SK-N-SH (cell line): ENCODE measurements around the gene MED15. TPM values are rescaled to one million over a fixed set of nuclear protein-coding genes. Genes with fewer than 3 reads are reported as not detected.
A peak's percentile ranks its signal among the peaks of the same experiment; 100 is the strongest.

Source experiments
- CTCF ChIA-PET: fragments of 300-600, 350-600 bp; formaldehyde crosslinking; extraction: SDS; loops from one replicate; lab custom pipeline; 2021; lab: Yijun Ruan, JAX
- POLR2A ChIA-PET: fragments of 350-600 bp; sonication (Branson Sonifier 250); formaldehyde crosslinking; extraction: SDS; loops from one replicate; lab custom pipeline; 2020; ENCODE audit warnings: antibody characterized with exemption, inconsistent platforms; lab: Yijun Ruan, JAX
- DNase-seq: peaks from one replicate; pipeline ENCODE4 v3.0.0; 2012
- H2AFZ ChIP-seq: fragments of 200-600 bp; sonication (generic); 2 replicates; pipeline ENCODE4 v1.8.1; 2016; ENCODE audit warnings: antibody characterized with exemption, mild to moderate bottlenecking, low read depth
- H3F3A ChIP-seq: fragments of 200-600 bp; sonication (generic); replicated peaks from 2 replicates; pipeline ENCODE3; 2016; ENCODE audit warnings: antibody characterized with exemption, mild to moderate bottlenecking; ENCODE audit not compliant: insufficient read depth
- H3K27ac ChIP-seq, 2 experiments: fragments of 200-500 bp in 1 of 2; fragments of 200-600 bp in 1 of 2; sonication (Bioruptor generic) in 1 of 2; sonication (generic), shearing (Covaris generic) in 1 of 2; 2 replicates each; pipeline versions ENCODE4 v1.5.1 to v1.6.1; 2014 to 2016; ENCODE audit warnings: low read depth in 2 of 2, inconsistent platforms in 1 of 2, low read length in 1 of 2, mild to moderate bottlenecking in 1 of 2, mixed read lengths in 1 of 2
- H3K27me3 ChIP-seq: fragments of 200-600 bp; sonication (generic), shearing (Covaris generic); 2 replicates; pipeline ENCODE4 v1.6.1; 2016; ENCODE audit warnings: mixed run types; ENCODE audit not compliant: insufficient read depth
- H3K36me3 ChIP-seq, 2 experiments: fragments of 200-500 bp in 1 of 2; fragments of 200-600 bp in 1 of 2; sonication (Bioruptor generic) in 1 of 2; sonication (generic) in 1 of 2; replicated peaks in 1 of 2; 2 replicates each; pipeline versions ENCODE3 to v1.5.1; 2014 to 2016; ENCODE audit warnings: low read length in 1 of 2, mild to moderate bottlenecking in 1 of 2; ENCODE audit not compliant: insufficient read depth in 2 of 2, control insufficient read depth in 1 of 2
- H3K4me1 ChIP-seq, 2 experiments: fragments of 200-500 bp in 1 of 2; fragments of 200-600 bp in 1 of 2; sonication (Bioruptor generic) in 1 of 2; sonication (generic), shearing (Covaris generic) in 1 of 2; 2 replicates each; pipeline versions ENCODE4 v1.5.1 to v1.6.1; 2014 to 2016; ENCODE audit warnings: low read depth in 1 of 2, low read length in 1 of 2, mixed run types in 1 of 2; ENCODE audit not compliant: insufficient read depth in 2 of 2, control insufficient read depth in 1 of 2
- H3K4me2 ChIP-seq: fragments of 200-600 bp; sonication (generic), shearing (Covaris generic); 2 replicates; pipeline ENCODE4 v1.6.1; 2017; ENCODE audit warnings: mixed run types
- H3K4me3 ChIP-seq, 2 experiments: fragments of 200-500 bp in 1 of 2; fragments of 200-600 bp in 1 of 2; sonication (Bioruptor generic) in 1 of 2; sonication (generic), shearing (Covaris generic) in 1 of 2; 2 replicates each; pipeline versions ENCODE4 v1.5.1 to v1.8.1; 2014 to 2016; ENCODE audit warnings: low read depth in 2 of 2, inconsistent platforms in 1 of 2, low read length in 1 of 2, mild to moderate bottlenecking in 1 of 2, mixed read lengths in 1 of 2, moderate library complexity in 1 of 2
- H3K79me2 ChIP-seq: fragments of 200-600 bp; sonication (generic); 2 replicates; pipeline ENCODE4 v1.8.1; 2017; ENCODE audit warnings: mild to moderate bottlenecking; ENCODE audit not compliant: insufficient read depth
- H3K9ac ChIP-seq: fragments of 200-600 bp; sonication (generic); 2 replicates; pipeline ENCODE4 v1.6.1; 2017; ENCODE audit warnings: mixed run types
- H3K9me2 ChIP-seq: fragments of 200-600 bp; sonication (generic); 2 replicates; pipeline ENCODE4 v1.6.1; 2017; ENCODE audit warnings: mixed run types
- H3K9me3 ChIP-seq: fragments of 200-600 bp; sonication (generic); 2 replicates; pipeline ENCODE4 v1.6.1; 2017; ENCODE audit warnings: mixed run types, mild to moderate bottlenecking, moderate library complexity
- H4K20me1 ChIP-seq: fragments of 200-600 bp; sonication (generic); 2 replicates; pipeline ENCODE4 v1.6.1; 2017; ENCODE audit warnings: mild to moderate bottlenecking, mixed run types; ENCODE audit not compliant: insufficient read depth
- ELF1 ChIP-seq: IDR thresholded peaks from 2 replicates; pipeline ENCODE4 v1.4.0; 2012
- EP300 ChIP-seq, 2 experiments: IDR thresholded peaks; 2 replicates each; pipeline versions ENCODE4 v1.4.0 to v1.6.1; 2012; ENCODE audit warnings: borderline replicate concordance in 1 of 2, low read depth in 1 of 2, low read length in 1 of 2
- EZH2phosphoT487 ChIP-seq: fragments of 200-600 bp; sonication (generic); IDR thresholded peaks from 2 replicates; pipeline ENCODE4 v1.6.1; 2017; ENCODE audit warnings: low read depth, mixed run types, mild to moderate bottlenecking, antibody characterized with exemption, moderate library complexity, borderline replicate concordance
- FOSL2 ChIP-seq: IDR thresholded peaks from 2 replicates; pipeline ENCODE4 v1.4.0; 2012; ENCODE audit warnings: low read depth, mild to moderate bottlenecking, moderate library complexity, borderline replicate concordance
- GABPA ChIP-seq: IDR thresholded peaks from 2 replicates; pipeline ENCODE4 v1.4.0; 2012; ENCODE audit warnings: low read depth, mild to moderate bottlenecking
- JUND ChIP-seq: IDR thresholded peaks from 2 replicates; pipeline ENCODE4 v1.4.0; 2012
- MEF2A ChIP-seq: IDR thresholded peaks from 2 replicates; pipeline ENCODE4 v1.4.0; 2012; ENCODE audit warnings: low read depth, borderline replicate concordance
- MXI1 ChIP-seq: IDR thresholded peaks from 2 replicates; pipeline ENCODE4 v1.6.1; 2012; ENCODE audit warnings: mild to moderate bottlenecking, low read depth, low read length, improper control_type of control experiment
- NFIC ChIP-seq: IDR thresholded peaks from 2 replicates; pipeline ENCODE4 v1.4.0; 2012; ENCODE audit warnings: borderline replicate concordance
- NRF1 ChIP-seq: IDR thresholded peaks from 2 replicates; pipeline ENCODE4 v1.6.1; 2012; ENCODE audit warnings: low read depth, mild to moderate bottlenecking, low read length
- RFX5 ChIP-seq: IDR thresholded peaks from 2 replicates; pipeline ENCODE4 v1.6.1; 2012; ENCODE audit warnings: mild to moderate bottlenecking, improper control_type of control experiment, low read length
- RXRA ChIP-seq: IDR thresholded peaks from 2 replicates; pipeline ENCODE4 v1.4.0; 2012; ENCODE audit warnings: low read depth, mild to moderate bottlenecking, borderline replicate concordance
- SIN3A ChIP-seq: IDR thresholded peaks from 2 replicates; pipeline ENCODE4 v1.6.1; 2012; ENCODE audit warnings: low read depth, mild to moderate bottlenecking, low read length, moderate library complexity, borderline replicate concordance
- SMC3 ChIP-seq: IDR thresholded peaks from 2 replicates; pipeline ENCODE4 v1.6.1; 2012; ENCODE audit warnings: low read depth, low read length, improper control_type of control experiment
- TEAD4 ChIP-seq: IDR thresholded peaks from 2 replicates; pipeline ENCODE4 v1.4.0; 2012; ENCODE audit warnings: mild to moderate bottlenecking, borderline replicate concordance; ENCODE audit not compliant: insufficient read depth
- WGBS: methylation state at CpG from one replicate; pipeline ENCODE4 v1.1.6; 2017; ENCODE audit warnings: low lambda C conversion rate; 5-methylcytosine and 5-hydroxymethylcytosine counted together
- polyA plus RNA-seq, 3 experiments: library from polyadenylated mRNA; depleted of rRNA; stranded (reverse); fragments of >200 nt; gene quantifications; 2 replicates each; pipeline ENCODE4 v1.2.3, GENCODE V29; 2012
- TF ChIP-seq, protein P1 (sequence below): IDR thresholded peaks from 2 replicates; pipeline ENCODE4 v1.4.0; 2012; ENCODE audit warnings: low read depth
- TF ChIP-seq, protein P2 (sequence below): fragments of 150-350 bp; IDR thresholded peaks from 2 replicates; pipeline ENCODE4 v1.6.1; 2017; ENCODE audit warnings: antibody characterized with exemption, low read length, low read depth, borderline replicate concordance
- TF ChIP-seq, protein P3 (sequence below): IDR thresholded peaks from 2 replicates; pipeline ENCODE4 v1.4.0; 2012; ENCODE audit warnings: low read depth, borderline replicate concordance
- TF ChIP-seq, protein P4 (sequence below): IDR thresholded peaks from 2 replicates; pipeline ENCODE4; 2012

MED15 gene
- polyA plus RNA-seq, 1 of the 3 experiments (the other 2 are of a cell fraction): 45.1 TPM

DNA sequence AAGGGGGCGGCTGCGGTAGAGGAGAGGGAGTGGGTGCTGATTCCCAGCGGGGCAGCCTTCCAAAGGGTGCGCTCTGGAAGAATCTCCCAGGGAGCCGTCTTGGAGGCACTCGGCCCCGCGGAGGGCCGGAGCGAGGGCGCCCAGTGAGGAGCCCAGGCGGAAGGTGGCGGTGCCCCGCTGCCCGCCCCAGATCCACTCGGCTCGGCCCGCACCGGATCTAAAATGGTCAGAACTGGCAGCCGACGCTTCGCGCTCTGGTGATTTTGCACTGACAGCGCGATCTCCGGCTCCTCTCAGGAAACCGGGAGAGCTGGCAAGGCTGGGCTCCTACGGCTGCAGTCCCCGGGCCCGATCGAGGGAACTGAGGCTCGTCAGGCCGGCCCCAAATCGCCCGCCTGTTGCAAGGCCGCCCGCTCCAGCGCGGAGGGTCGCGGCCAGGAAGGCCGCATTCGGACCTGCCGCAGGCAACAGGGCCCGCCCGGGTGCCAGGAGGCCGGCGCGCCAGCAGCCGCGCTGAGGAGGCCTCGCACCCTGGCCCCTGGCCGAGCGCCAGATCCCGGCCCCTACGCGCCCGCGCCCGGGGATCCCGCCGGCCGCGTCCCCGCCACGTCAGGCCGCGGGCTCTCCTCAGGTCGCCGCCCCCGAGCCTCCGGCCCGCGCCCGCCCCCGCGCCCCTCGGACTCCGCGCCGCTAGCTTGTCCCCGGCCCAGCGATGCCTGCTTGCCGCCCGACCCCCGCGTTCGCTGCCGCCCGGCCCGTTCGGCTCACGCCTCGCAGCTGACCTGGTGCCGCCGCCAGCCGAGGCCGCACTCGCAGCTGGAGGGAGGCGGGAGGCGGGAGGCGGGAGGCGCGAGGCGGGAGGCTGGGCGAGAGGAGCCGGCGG, 12.2 kb upstream of the MED15 start, which contains the start of gene KLHL22:
Gene KLHL22, minus strand, starts transcription at position 818 of the 883 bp plus-strand sequence. CDS start 6,584 bp downstream, outside the sequence.
- Histone ChIP-seq H3K4me2 (peak within 1 kb of the TSS; percentile 92), H3K79me2 (peaks cover 59% of the 10 kb centered on the region), H3K4me3 (peak within 1 kb of the TSS; percentile 64 to 76), H3K9me2 (no peaks in the 10 kb centered on the region), H3F3A (peaks cover 5% of the 10 kb centered on the region), H3K9me3 (no peaks in the 10 kb centered on the region), H2AFZ (peak within 1 kb of the TSS; percentile 87), H3K36me3 (no peaks in the 10 kb centered on the region), H3K27me3 (no peaks in the 10 kb centered on the region), H3K9ac (peak within 1 kb of the TSS; percentile 87), H3K4me1 (peaks cover 5 to 11% of the 10 kb centered on the region in 2 experiments; a peak in 1 of 4 replicates), H4K20me1 (peaks cover 24% of the 10 kb centered on the region), H3K27ac (peak within 1 kb of the TSS; percentile 94 to 95)
- CTCF ChIA-PET: interaction anchor here (0.6 to 2.1 kb wide), 2 partner anchors 77 to 86 kb away, joined by 3 to 14 read pairs; no protein-coding TSS in a partner anchor
- TF ChIP-seq, protein P1, sequence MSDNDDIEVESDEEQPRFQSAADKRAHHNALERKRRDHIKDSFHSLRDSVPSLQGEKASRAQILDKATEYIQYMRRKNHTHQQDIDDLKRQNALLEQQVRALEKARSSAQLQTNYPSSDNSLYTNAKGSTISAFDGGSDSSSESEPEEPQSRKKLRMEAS: peak; percentile 66
- peak; percentile 68 for TF ChIP-seq NFIC
- no peak for TF ChIP-seq FOSL2
- no peak for TF ChIP-seq JUND
- TF ChIP-seq, protein P2, sequence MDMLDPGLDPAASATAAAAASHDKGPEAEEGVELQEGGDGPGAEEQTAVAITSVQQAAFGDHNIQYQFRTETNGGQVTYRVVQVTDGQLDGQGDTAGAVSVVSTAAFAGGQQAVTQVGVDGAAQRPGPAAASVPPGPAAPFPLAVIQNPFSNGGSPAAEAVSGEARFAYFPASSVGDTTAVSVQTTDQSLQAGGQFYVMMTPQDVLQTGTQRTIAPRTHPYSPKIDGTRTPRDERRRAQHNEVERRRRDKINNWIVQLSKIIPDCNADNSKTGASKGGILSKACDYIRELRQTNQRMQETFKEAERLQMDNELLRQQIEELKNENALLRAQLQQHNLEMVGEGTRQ: no peak
- 3% methylated on average over 18 of the region's 108 CpGs for WGBS
- DNase-seq: peak; percentile 88
- POLR2A ChIA-PET: no interaction called here

DNA sequence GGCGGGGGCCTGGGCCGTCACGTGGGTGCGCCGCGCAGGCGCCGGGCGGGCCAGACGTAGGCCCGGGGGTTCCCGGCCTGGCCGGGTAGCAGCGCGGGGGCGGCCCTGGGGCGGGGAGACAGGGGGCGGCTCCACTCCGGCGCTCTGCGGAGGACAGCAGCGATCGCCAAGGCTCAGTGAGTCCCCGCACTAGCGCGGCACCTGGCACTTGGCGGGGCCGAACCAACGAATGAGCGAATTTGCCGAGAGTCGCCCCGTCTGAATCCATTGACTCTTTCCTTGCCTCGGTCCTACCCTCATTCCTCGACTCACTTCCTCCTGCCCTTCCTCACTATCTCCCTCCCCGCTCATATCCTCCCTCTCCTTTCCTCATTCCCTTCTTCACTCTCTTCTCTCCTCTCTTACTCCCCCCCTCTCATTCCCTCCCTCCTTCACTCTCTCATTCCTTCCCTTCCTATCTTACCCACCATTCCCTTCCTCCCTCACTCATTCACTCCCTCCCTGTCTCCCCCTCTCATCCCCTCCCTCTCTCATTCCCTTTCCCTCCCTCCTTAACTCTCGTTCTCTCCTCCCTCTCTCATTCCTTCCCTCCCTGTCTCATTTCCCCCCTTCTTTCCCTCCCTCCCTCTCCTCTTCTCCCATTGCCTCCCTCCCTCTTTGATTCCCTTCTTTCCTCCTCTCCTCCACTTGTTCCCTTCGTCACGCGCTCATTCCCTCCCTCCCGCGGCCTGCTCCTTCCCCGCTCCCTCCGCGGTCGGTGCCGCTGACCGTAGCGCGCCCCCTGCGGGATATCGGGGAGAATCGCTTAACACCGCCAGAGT, 11.3 kb upstream of the MED15 start:
- Histone ChIP-seq H3K4me2 (peak overlapping the region; percentile 92), H3K27ac (peak overlapping the region; percentile 94 to 95), H3F3A (peaks cover 5% of the 10 kb centered on the region), H3K9me3 (no peaks in the 10 kb centered on the region), H3K27me3 (no peaks in the 10 kb centered on the region), H2AFZ (peak overlapping the region; percentile 87), H3K9ac (peak overlapping the region; percentile 87), H3K4me1 (peaks cover 5 to 11% of the 10 kb centered on the region in 2 experiments; a peak in 1 of 4 replicates), H3K4me3 (peak overlapping the region; percentile 64 to 76), H3K79me2 (peaks cover 50% of the 10 kb centered on the region), H4K20me1 (peaks cover 15% of the 10 kb centered on the region), H3K9me2 (no peaks in the 10 kb centered on the region), H3K36me3 (no peaks in the 10 kb centered on the region)
- peak; percentile 99 for DNase-seq
- ChIA-PET CTCF (interaction anchor here (0.6 to 2.1 kb wide), 8 partner anchors 35 to 93 kb away, joined by 3 to 14 read pairs (median 3); no protein-coding TSS in a partner anchor), POLR2A (no interaction called here)
- under 1% methylated on average over 34 of the region's 54 CpGs for WGBS
- TF ChIP-seq, protein P3, sequence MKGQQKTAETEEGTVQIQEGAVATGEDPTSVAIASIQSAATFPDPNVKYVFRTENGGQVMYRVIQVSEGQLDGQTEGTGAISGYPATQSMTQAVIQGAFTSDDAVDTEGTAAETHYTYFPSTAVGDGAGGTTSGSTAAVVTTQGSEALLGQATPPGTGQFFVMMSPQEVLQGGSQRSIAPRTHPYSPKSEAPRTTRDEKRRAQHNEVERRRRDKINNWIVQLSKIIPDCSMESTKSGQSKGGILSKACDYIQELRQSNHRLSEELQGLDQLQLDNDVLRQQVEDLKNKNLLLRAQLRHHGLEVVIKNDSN: peak; percentile 87
- TF ChIP-seq EP300 (IDR thresholded peaks at IDR 0.05; ENCODE audit: borderline replicate concordance in 1 of 2, low read depth in 1 of 2, low read length in 1 of 2) (no peak), NRF1 (peak; percentile 82), ELF1 (no peak), SMC3 (peak; percentile 70), SIN3A (peak; percentile 66; the same call in 1 of the 2 replicates), EZH2phosphoT487 (no peak), JUND (no peak), NFIC (no peak), MEF2A (no peak), TEAD4 (no peak), RXRA (no peak), MXI1 (peak; percentile 57; the same call in 1 of the 2 replicates), RFX5 (no peak), GABPA (no peak)
- TF ChIP-seq, protein P4, sequence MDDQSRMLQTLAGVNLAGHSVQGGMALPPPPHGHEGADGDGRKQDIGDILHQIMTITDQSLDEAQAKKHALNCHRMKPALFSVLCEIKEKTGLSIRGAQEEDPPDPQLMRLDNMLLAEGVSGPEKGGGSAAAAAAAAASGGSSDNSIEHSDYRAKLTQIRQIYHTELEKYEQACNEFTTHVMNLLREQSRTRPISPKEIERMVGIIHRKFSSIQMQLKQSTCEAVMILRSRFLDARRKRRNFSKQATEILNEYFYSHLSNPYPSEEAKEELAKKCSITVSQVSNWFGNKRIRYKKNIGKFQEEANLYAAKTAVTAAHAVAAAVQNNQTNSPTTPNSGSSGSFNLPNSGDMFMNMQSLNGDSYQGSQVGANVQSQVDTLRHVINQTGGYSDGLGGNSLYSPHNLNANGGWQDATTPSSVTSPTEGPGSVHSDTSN: no peak
